ENCODE results near the gene CTPS2. TPM values are rescaled to one million over a fixed set of nuclear protein-coding genes. Genes with fewer than 3 reads are reported as not detected.

CTPS2 gene
- total RNA-seq, 1 donor from 2014 or later: 11.4 TPM

- FAIRE-seq (no peak), DNase-seq (ENCODE audit: low read depth) (no peak)
- Histone ChIP-seq H4K20me1 (ENCODE audit: insufficient read depth, low read length) (no peaks in the 10 kb centered on the region), H3K27ac (ENCODE audit: low read depth, low read length) (no peak overlapping the region), H3K36me3 (ENCODE audit: insufficient read depth, low read length) (no peaks in the 10 kb centered on the region), H3K79me2 (ENCODE audit: insufficient read depth, low read length) (no peaks in the 10 kb centered on the region), H3K4me1 (ENCODE audit: insufficient read depth, low read length) (peaks cover 11% of the 10 kb centered on the region), H3K9ac (ENCODE audit: low read length) (no peak overlapping the region), H3K4me2 (ENCODE audit: low read length) (no peak overlapping the region), H3K27me3 (ENCODE audit: insufficient read depth, low read length) (no peaks in the 10 kb centered on the region), H3K4me3 (ENCODE audit: insufficient read depth, low read depth, low read length) (no peak overlapping the region), H3K9me3 (ENCODE audit: insufficient read depth, low read depth, low read length) (no peaks in the 10 kb centered on the region), H2AFZ (ENCODE audit: low read depth, low read length) (no peak overlapping the region)
- Mint-ChIP-seq H3K9me3 (ENCODE audit: unreplicated experiment) (no peaks in the 10 kb centered on the region), H3K27me3 (ENCODE audit: low read depth, unreplicated experiment) (no peaks in the 10 kb centered on the region), H3K27ac (ENCODE audit: unreplicated experiment) (no peak overlapping the region), H3K36me3 (ENCODE audit: low read depth, unreplicated experiment) (no peaks in the 10 kb centered on the region), H3K4me1 (ENCODE audit: low read depth, unreplicated experiment) (peaks cover 5% of the 10 kb centered on the region), H3K4me3 (ENCODE audit: unreplicated experiment) (no peak overlapping the region)
- no peak for TF ChIP-seq EZH2 (IDR thresholded peaks at IDR 0.05; ENCODE audit: insufficient read depth, low read length)
- no peak for TF ChIP-seq CTCF (IDR thresholded peaks at IDR 0.05; ENCODE audit: insufficient read depth, low read depth, low read length)
Measured at GRCh38 chrX:16592194-16592770, 120.2 kb downstream of the CTPS2 start.

GRCh38 chrX:16589826-16590225 is 122.6 kb downstream of the CTPS2 start:
- Mint-ChIP-seq H3K36me3 (ENCODE audit: low read depth, unreplicated experiment) (no peaks in the 10 kb centered on the region), H3K27me3 (ENCODE audit: low read depth, unreplicated experiment) (no peaks in the 10 kb centered on the region), H3K27ac (ENCODE audit: unreplicated experiment) (no peak overlapping the region), H3K9me3 (ENCODE audit: unreplicated experiment) (no peaks in the 10 kb centered on the region), H3K4me1 (ENCODE audit: low read depth, unreplicated experiment) (peaks cover 5% of the 10 kb centered on the region), H3K4me3 (ENCODE audit: unreplicated experiment) (no peak overlapping the region)
- FAIRE-seq (no peak), DNase-seq (ENCODE audit: low read depth) (no peak)
- no peak overlapping the region for H2AFZ ChIP-seq (ENCODE audit: low read depth, low read length)
- no peaks in the 10 kb centered on the region for H3K36me3 ChIP-seq (ENCODE audit: insufficient read depth, low read length)
- H3K27ac ChIP-seq (ENCODE audit: low read depth, low read length): peak overlapping the region; percentile 47
- H3K9me3 ChIP-seq (ENCODE audit: insufficient read depth, low read depth, low read length): no peaks in the 10 kb centered on the region
- H3K27me3 ChIP-seq (ENCODE audit: insufficient read depth, low read length): no peaks in the 10 kb centered on the region
- no peaks in the 10 kb centered on the region for H3K79me2 ChIP-seq (ENCODE audit: insufficient read depth, low read length)
- no peak overlapping the region for H3K9ac ChIP-seq (ENCODE audit: low read length)
- H3K4me2 ChIP-seq (ENCODE audit: low read length): no peak overlapping the region
- no peak for TF ChIP-seq EZH2 (IDR thresholded peaks at IDR 0.05; ENCODE audit: insufficient read depth, low read length)
- no peak for TF ChIP-seq CTCF (IDR thresholded peaks at IDR 0.05; ENCODE audit: insufficient read depth, low read depth, low read length)
- no peaks in the 10 kb centered on the region for H4K20me1 ChIP-seq (ENCODE audit: insufficient read depth, low read length)
- H3K4me1 ChIP-seq (ENCODE audit: insufficient read depth, low read length): peaks cover 11% of the 10 kb centered on the region
- H3K4me3 ChIP-seq (ENCODE audit: insufficient read depth, low read depth, low read length): no peak overlapping the region

- FAIRE-seq (peak; percentile 94), DNase-seq (ENCODE audit: low read depth) (peak; percentile 63)
- no peaks in the 10 kb centered on the region for H4K20me1 ChIP-seq (ENCODE audit: insufficient read depth, low read length)
- H3K36me3 ChIP-seq (ENCODE audit: insufficient read depth, low read length): no peaks in the 10 kb centered on the region
- H3K36me3 Mint-ChIP-seq (ENCODE audit: low read depth, unreplicated experiment): no peaks in the 10 kb centered on the region
- TF ChIP-seq CTCF (IDR thresholded peaks at IDR 0.05; ENCODE audit: insufficient read depth, low read depth, low read length) (no peak), EZH2 (IDR thresholded peaks at IDR 0.05; ENCODE audit: insufficient read depth, low read length) (no peak)
- no peak overlapping the region for H3K9ac ChIP-seq (ENCODE audit: low read length)
- H3K4me1 Mint-ChIP-seq (ENCODE audit: low read depth, unreplicated experiment): peaks cover 5% of the 10 kb centered on the region
- peaks cover 11% of the 10 kb centered on the region for H3K4me1 ChIP-seq (ENCODE audit: insufficient read depth, low read length)
- no peaks in the 10 kb centered on the region for H3K9me3 Mint-ChIP-seq (ENCODE audit: unreplicated experiment)
- no peaks in the 10 kb centered on the region for H3K27me3 ChIP-seq (ENCODE audit: insufficient read depth, low read length)
- peak overlapping the region; percentile 19 for H3K4me2 ChIP-seq (ENCODE audit: low read length)
- peak overlapping the region; percentile 47 for H3K27ac ChIP-seq (ENCODE audit: low read depth, low read length)
- no peaks in the 10 kb centered on the region for H3K27me3 Mint-ChIP-seq (ENCODE audit: low read depth, unreplicated experiment)
- H3K9me3 ChIP-seq (ENCODE audit: insufficient read depth, low read depth, low read length): no peaks in the 10 kb centered on the region
- no peak overlapping the region for H3K4me3 ChIP-seq (ENCODE audit: insufficient read depth, low read depth, low read length)
- no peak overlapping the region for H3K4me3 Mint-ChIP-seq (ENCODE audit: unreplicated experiment)
- no peak overlapping the region for H2AFZ ChIP-seq (ENCODE audit: low read depth, low read length)
- H3K79me2 ChIP-seq (ENCODE audit: insufficient read depth, low read length): no peaks in the 10 kb centered on the region
- H3K27ac Mint-ChIP-seq (ENCODE audit: unreplicated experiment): no peak overlapping the region
Measured at GRCh38 chrX:16589211-16589610, 123.3 kb downstream of the CTPS2 start.
